ENCODE data around the gene PODNL1.

GRCh38 chr19:13888281-13888680, 49.9 kb downstream of the PODNL1 start:
- TF ChIP-seq EZH2 (IDR thresholded peaks at IDR 0.05; ENCODE audit: insufficient read depth, poor library complexity, severe bottlenecking) (no peak), EZH2phosphoT487 (IDR thresholded peaks at IDR 0.05; ENCODE audit: insufficient read depth, low read depth) (no peak)

All from GM23248 (cell line).